ENCODE measurements around the gene MTHFD2L. TPM values are rescaled to one million over a fixed set of nuclear protein-coding genes. Genes with fewer than 3 reads are reported as not detected.

MTHFD2L gene
- total RNA-seq, 2 experiments from 2014 or later, result 6.4 to 6.9 TPM

DNA sequence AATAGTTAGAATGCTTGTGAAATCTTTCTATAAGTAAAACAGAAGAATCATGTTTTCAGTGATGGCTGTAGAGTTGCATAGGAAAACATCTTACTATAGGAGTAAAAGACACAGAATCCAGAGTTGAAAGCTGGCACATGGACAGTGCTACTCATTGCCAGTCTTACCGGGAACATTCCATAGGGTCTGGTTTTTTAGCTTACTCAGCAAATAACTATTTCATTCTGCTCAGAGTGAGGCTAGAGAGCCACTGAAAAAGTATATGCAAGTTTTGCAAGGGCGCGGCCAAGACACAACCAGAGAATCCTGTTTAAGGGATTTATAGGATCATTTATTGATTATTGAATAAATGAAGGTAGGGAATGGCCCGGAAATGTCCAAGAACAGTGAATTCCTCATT, 60.3 kb downstream of the MTHFD2L start:
- ChIA-PET POLR2A (no interaction called here), CTCF (interaction anchor here (2.4 kb wide), 1 partner anchor 11 kb away, joined by 11 read pairs; no protein-coding TSS in a partner anchor)
- Mint-ChIP-seq H3K4me1 (peaks cover 2% of the 10 kb centered on the region), H3K9me3 (ENCODE audit: low read depth) (no peaks in the 10 kb centered on the region), H3K27ac (no peak overlapping the region), H3K4me3 (no peak overlapping the region), H3K27me3 (no peaks in the 10 kb centered on the region), H3K36me3 (ENCODE audit: low read depth) (peaks cover 3% of the 10 kb centered on the region)
- ATAC-seq (no peak), DNase-seq (no peak)
- intact Hi-C loops (cut with DNase I, micrococcal nuclease), result no loop called here

- Mint-ChIP-seq H3K9me3 (ENCODE audit: low read depth) (no peaks in the 10 kb centered on the region), H3K36me3 (ENCODE audit: low read depth) (no peaks in the 10 kb centered on the region), H3K27ac (no peak overlapping the region), H3K4me3 (no peak overlapping the region), H3K4me1 (peaks cover 2% of the 10 kb centered on the region), H3K27me3 (no peaks in the 10 kb centered on the region)
- POLR2A ChIA-PET, result no interaction called here
- intact Hi-C loops (cut with DNase I, micrococcal nuclease), result no loop called here
- DNase-seq (no peak), ATAC-seq (no peak)
- CTCF ChIA-PET, result interaction anchor here (0.9 kb wide), 1 partner anchor 9 kb away, joined by 4 read pairs; no protein-coding TSS in a partner anchor
Measured at GRCh38 chr4:74219240-74219639, 61.3 kb downstream of the MTHFD2L start.

- peaks cover 2% of the 10 kb centered on the region for H3K4me1 Mint-ChIP-seq
- ChIA-PET CTCF (interaction anchor here (0.9 to 1.9 kb wide), 4 partner anchors 9 to 399 kb away, joined by 3 to 5 read pairs (median 4); no protein-coding TSS in a partner anchor), POLR2A (no interaction called here)
- no peak for ATAC-seq
- no peak for DNase-seq
- H3K9me3 Mint-ChIP-seq (ENCODE audit: low read depth), result no peaks in the 10 kb centered on the region
- intact Hi-C loops (cut with DNase I, micrococcal nuclease), result loop anchor here in 1 of 2 experiments (10.0 kb wide), 1 partner anchor 312 kb away; no protein-coding TSS in a partner anchor
- H3K27ac Mint-ChIP-seq, result no peak overlapping the region
- no peak overlapping the region for H3K4me3 Mint-ChIP-seq
- H3K36me3 Mint-ChIP-seq (ENCODE audit: low read depth), result peaks cover 3% of the 10 kb centered on the region
- no peaks in the 10 kb centered on the region for H3K27me3 Mint-ChIP-seq
Measured at GRCh38 chr4:74223098-74223497, 65.2 kb downstream of the MTHFD2L start.

- no peak overlapping the region for H3K4me3 Mint-ChIP-seq
- H3K36me3 Mint-ChIP-seq (ENCODE audit: low read depth), result peaks cover 3% of the 10 kb centered on the region
- no peaks in the 10 kb centered on the region for H3K9me3 Mint-ChIP-seq (ENCODE audit: low read depth)
- no peak overlapping the region for H3K27ac Mint-ChIP-seq
- ChIA-PET CTCF (interaction anchor here (0.9 to 1.9 kb wide), 3 partner anchors 8 to 89 kb away, joined by 3 to 5 read pairs (median 5); no protein-coding TSS in a partner anchor), POLR2A (no interaction called here)
- ATAC-seq, result no peak
- intact Hi-C loops (cut with DNase I, micrococcal nuclease), result loop anchor here in 1 of 2 experiments (10.0 kb wide), 1 partner anchor 311 kb away; no protein-coding TSS in a partner anchor
- H3K27me3 Mint-ChIP-seq, result no peaks in the 10 kb centered on the region
- DNase-seq, result no peak
- H3K4me1 Mint-ChIP-seq, result peaks cover 2% of the 10 kb centered on the region
Measured at GRCh38 chr4:74223801-74224200, 65.9 kb downstream of the MTHFD2L start.

DNA sequence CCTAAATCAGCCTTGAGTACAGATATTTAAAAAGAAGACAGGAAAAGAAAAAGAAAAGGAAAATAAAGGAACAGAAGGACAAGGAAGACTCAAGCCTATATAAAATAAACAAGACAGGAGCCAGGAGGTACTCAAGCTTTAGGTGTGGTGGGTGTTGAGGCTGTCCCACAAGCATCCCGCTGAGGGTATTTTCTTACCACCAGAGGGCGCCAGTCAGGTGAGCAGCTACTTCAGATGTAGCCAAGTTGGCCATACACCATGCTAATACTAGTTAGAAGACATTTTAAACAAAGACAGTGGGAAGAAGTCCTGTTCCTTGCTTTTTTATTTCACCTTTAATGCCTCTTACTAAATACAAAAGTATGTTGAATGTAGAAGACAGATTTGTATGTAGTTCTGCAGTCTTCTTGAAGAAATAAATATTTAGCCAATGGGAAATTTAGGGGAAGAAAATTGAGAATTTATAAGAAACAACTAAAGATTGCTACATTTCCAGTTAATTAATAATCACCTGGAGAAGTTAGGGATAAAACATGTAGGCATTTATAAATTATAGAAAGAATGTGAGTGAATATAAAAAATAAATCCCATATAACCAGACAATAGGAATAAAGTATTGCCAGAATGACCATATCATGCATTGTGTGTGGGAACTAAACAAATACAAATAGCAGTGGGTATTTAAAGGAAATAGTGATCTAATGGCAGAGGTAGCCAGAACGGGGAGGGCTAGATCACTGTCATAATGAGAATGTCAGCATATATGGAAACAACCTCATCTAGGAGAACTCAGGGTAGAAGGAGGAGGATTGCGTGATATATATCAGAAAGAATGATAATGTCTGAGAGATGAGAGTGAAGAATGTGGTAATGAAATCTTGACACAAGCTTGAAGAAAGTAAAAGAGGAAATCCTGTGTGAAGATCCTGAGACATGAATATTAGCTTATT, 71.0 kb downstream of the MTHFD2L start:
- no peaks in the 10 kb centered on the region for H3K9me3 Mint-ChIP-seq (ENCODE audit: low read depth)
- no peaks in the 10 kb centered on the region for H3K27me3 Mint-ChIP-seq
- CTCF ChIA-PET, result interaction anchor here (0.7 to 3.7 kb wide), 33 partner anchors 9 to 446 kb away, joined by 3 to 24 read pairs (median 5); partner anchors contain the start of gene AREG
- H3K4me1 Mint-ChIP-seq, result peaks cover 8% of the 10 kb centered on the region
- H3K36me3 Mint-ChIP-seq (ENCODE audit: low read depth), result peaks cover 3% of the 10 kb centered on the region
- intact Hi-C loops (cut with DNase I, micrococcal nuclease), result loop anchor here (1.0 to 10.0 kb wide), 4 partner anchors 82 to 446 kb away; no protein-coding TSS in a partner anchor
- peak; percentile 85 for ATAC-seq
- POLR2A ChIA-PET, result no interaction called here
- DNase-seq, result peak; percentile 87
- H3K27ac Mint-ChIP-seq, result no peak overlapping the region
- no peak overlapping the region for H3K4me3 Mint-ChIP-seq

DNA sequence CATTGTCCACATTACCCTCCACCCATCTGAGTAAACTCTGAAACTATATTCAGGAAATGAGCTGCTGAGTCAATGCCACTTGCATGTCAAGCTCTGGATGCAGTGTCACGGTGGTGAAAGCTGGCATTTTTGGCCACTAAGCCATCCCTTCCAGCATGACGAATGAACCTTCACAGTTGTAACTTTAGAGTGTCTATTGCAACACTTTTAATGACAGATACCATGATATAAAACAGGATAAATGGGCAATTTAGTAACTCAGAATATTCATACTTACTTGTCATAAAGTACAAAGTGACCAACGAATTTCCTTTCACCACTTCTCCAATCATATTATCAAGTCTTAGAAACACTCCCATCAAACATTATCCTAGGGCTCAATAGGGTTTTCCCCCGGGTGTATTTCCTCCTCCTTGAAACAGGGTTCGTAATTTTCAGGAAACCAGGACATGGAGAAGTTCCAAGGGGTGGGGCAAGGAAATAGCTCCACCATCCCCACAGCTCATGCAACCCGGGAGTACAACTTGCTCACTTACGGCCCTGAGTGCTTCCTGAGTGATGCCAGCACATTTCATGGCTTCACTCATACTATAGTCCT, 73.1 kb downstream of the MTHFD2L start:
- ATAC-seq, result peak; percentile 80
- Mint-ChIP-seq H3K4me3 (no peak overlapping the region), H3K9me3 (ENCODE audit: low read depth) (no peaks in the 10 kb centered on the region), H3K36me3 (ENCODE audit: low read depth) (peaks cover 3% of the 10 kb centered on the region), H3K4me1 (peaks cover 16% of the 10 kb centered on the region), H3K27ac (no peak overlapping the region), H3K27me3 (no peaks in the 10 kb centered on the region)
- intact Hi-C loops (cut with DNase I, micrococcal nuclease), result no loop called here
- CTCF ChIA-PET, result interaction anchor here (0.8 to 2.0 kb wide), 4 partner anchors 8 to 214 kb away, joined by 4 to 6 read pairs (median 4); partner anchors contain the start of gene AREG
- DNase-seq, result peak; percentile 48
- POLR2A ChIA-PET, result no interaction called here

- Mint-ChIP-seq H3K27me3 (no peaks in the 10 kb centered on the region), H3K36me3 (ENCODE audit: low read depth) (peaks cover 4% of the 10 kb centered on the region), H3K4me3 (no peak overlapping the region), H3K27ac (no peak overlapping the region), H3K4me1 (peaks cover 19% of the 10 kb centered on the region), H3K9me3 (ENCODE audit: low read depth) (peaks cover 1% of the 10 kb centered on the region)
- ChIA-PET CTCF (interaction anchor here (1.0 kb wide), 1 partner anchor 9 kb away, joined by 3 read pairs; no protein-coding TSS in a partner anchor), POLR2A (no interaction called here)
- intact Hi-C loops (cut with DNase I, micrococcal nuclease), result no loop called here
- no peak for DNase-seq
- ATAC-seq, result no peak
Measured at GRCh38 chr4:74235135-74235534, 77.2 kb downstream of the MTHFD2L start.

GRCh38 chr4:74237425-74237966, 79.6 kb downstream of the MTHFD2L start:
- Mint-ChIP-seq H3K9me3 (ENCODE audit: low read depth) (peaks cover 1% of the 10 kb centered on the region), H3K4me1 (peaks cover 10% of the 10 kb centered on the region), H3K4me3 (no peak overlapping the region), H3K36me3 (ENCODE audit: low read depth) (peaks cover 4% of the 10 kb centered on the region), H3K27ac (peak overlapping the region; percentile 39), H3K27me3 (no peaks in the 10 kb centered on the region)
- ChIA-PET POLR2A (no interaction called here), CTCF (interaction anchor here (0.7 to 1.0 kb wide), 2 partner anchors 9 to 83 kb away, joined by 3 to 7 read pairs; no protein-coding TSS in a partner anchor)
- DNase-seq (peak; percentile 15), ATAC-seq (peak; percentile 39)
- intact Hi-C loops (cut with DNase I, micrococcal nuclease), result no loop called here

DNA sequence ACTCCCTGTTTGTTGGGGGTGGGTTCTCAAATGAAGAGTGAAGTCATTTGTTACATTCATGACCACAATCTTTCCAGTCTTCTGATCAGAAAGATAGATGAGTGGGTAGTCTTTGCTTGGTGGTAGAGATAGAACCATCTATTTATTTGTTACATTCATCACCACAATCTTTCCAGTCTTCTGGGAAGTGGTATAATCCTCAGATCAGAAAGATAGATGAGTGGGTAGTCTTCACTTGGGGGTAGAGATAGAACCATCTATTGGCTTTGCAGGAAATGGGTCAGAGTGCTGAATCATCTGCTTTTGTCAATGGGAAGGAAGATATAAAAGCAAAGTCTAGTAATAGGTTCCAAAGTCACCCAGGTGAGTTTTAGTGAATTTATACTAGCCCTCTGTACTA, 86.1 kb downstream of the MTHFD2L start:
- CTCF ChIA-PET, result no interaction called here
- Mint-ChIP-seq H3K27me3 (no peaks in the 10 kb centered on the region), H3K4me1 (peaks cover 7% of the 10 kb centered on the region), H3K36me3 (ENCODE audit: low read depth) (peaks cover 3% of the 10 kb centered on the region), H3K9me3 (ENCODE audit: low read depth) (no peaks in the 10 kb centered on the region), H3K4me3 (no peak overlapping the region), H3K27ac (no peak overlapping the region)
- DNase-seq (peak; percentile 11), ATAC-seq (peak; percentile 87)
- POLR2A ChIA-PET, result no interaction called here
- intact Hi-C loops (cut with DNase I, micrococcal nuclease), result no loop called here

- Mint-ChIP-seq H3K36me3 (ENCODE audit: low read depth) (peaks cover 13% of the 10 kb centered on the region), H3K27me3 (no peaks in the 10 kb centered on the region), H3K4me3 (no peak overlapping the region), H3K4me1 (no peaks in the 10 kb centered on the region), H3K9me3 (ENCODE audit: low read depth) (peaks cover 10% of the 10 kb centered on the region), H3K27ac (no peak overlapping the region)
- DNase-seq (no peak), ATAC-seq (no peak)
- ChIA-PET CTCF (no interaction called here), POLR2A (no interaction called here)
- intact Hi-C loops (cut with DNase I, micrococcal nuclease), result no loop called here
Measured at GRCh38 chr4:74252933-74253332, 95.0 kb downstream of the MTHFD2L start.

- DNase-seq (no peak), ATAC-seq (no peak)
- no peaks in the 10 kb centered on the region for H3K27me3 Mint-ChIP-seq
- no peak overlapping the region for H3K4me3 Mint-ChIP-seq
- intact Hi-C loops (cut with DNase I, micrococcal nuclease), result no loop called here
- H3K4me1 Mint-ChIP-seq, result no peaks in the 10 kb centered on the region
- no peak overlapping the region for H3K27ac Mint-ChIP-seq
- ChIA-PET POLR2A (no interaction called here), CTCF (interaction anchor here (0.9 to 1.2 kb wide), 2 partner anchors 11 to 26 kb away, joined by 3 to 4 read pairs; no protein-coding TSS in a partner anchor)
- peaks cover 13% of the 10 kb centered on the region for H3K36me3 Mint-ChIP-seq (ENCODE audit: low read depth)
- peaks cover 10% of the 10 kb centered on the region for H3K9me3 Mint-ChIP-seq (ENCODE audit: low read depth)
Measured at GRCh38 chr4:74254386-74254785, 96.5 kb downstream of the MTHFD2L start.

Measured in activated CD4-positive, alpha-beta T cell treated with anti-CD3 and anti-CD28 coated beads for 36 hours (primary cell).